Inflammatory macrophage treated with lipopolysaccharide for 4 hours (primary cell): ENCODE data around the gene TMEM101.
"Not testable (repeated sequence)": the region's sequence is repeated elsewhere in the genome, so short reads cannot be mapped to it uniquely, and the experiment has no call there.

Experiments
- DNase-seq: peaks from one replicate; pipeline ENCODE4 v3.0.0-alpha.2; 2020

The TMEM101 gene

DNA sequence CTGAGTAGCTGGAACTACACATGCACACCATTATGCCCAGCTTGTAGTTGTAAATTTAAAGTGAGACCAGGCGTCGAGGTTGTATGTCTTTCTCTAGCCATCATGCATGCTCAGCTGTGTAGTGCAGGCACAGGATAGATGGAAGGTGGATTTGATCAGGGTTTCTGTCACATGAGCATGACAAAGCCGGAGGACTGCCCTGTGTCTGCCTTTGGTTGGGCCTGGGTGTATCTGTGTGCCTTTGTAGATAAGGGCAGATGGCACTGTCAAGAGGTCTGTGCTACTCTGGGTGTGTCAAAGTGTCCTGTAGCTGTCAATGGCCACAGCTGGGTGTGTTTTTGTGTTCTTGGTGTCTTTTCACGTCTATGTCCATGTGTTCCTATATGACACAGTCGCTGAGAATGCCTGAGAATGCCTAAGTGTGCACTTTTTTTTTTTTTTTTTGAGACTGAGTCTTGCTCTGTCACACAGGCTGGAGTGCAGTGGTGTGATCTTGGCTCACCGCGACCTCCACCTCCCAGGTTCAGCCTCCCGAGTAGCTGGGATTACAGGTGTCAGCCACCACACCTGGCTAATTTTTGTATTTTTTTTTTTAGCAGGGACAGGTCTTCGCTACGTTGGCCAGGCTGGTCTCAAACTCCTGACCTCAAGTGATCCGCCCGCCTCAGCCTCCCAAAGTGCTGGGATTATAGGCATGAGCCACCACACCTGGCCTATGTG is 14.5 kb downstream of the TMEM101 start:
- no peak for DNase-seq

DNA sequence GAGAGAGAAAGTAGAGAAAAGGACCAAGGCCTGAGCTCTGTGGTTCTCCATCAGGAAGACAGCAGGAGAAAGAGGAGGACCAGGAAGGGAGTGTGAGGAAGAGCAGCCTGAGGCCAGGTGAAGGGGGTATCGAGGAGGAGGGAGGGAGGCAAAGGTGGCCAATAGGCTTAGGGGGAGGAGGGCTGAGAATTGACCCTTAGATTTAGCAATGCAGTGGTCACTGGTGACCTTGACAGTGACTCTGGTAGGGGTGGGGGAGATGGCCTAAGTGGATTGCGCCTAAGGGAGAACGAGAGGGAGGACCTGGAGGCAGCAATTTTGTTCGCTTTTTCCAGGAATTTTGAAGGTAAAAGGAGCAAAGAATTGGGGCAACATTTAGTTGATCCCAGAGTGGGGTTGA is 15.7 kb downstream of the TMEM101 start:
- DNase-seq: no peak

DNA sequence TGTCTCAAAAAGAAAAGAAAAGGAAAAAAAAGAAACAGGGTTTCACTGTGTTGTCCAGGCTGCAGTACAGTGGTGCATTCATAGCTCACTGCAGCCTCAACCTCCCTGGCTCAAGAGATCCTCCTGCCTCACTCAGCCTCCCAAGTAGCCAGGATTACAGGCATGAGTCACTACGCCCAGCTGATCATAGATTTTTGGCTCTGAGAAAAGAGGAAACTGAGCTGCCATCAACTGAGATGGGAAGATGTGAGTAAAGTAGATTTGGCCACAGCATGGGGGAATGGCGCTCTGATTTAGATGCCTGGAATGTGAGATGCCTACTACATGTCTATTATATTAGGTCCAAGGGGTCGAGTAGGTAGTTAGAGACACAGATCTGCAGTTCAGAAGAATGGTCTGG is 16.2 kb downstream of the TMEM101 start:
- DNase-seq: peak; percentile 59

DNA sequence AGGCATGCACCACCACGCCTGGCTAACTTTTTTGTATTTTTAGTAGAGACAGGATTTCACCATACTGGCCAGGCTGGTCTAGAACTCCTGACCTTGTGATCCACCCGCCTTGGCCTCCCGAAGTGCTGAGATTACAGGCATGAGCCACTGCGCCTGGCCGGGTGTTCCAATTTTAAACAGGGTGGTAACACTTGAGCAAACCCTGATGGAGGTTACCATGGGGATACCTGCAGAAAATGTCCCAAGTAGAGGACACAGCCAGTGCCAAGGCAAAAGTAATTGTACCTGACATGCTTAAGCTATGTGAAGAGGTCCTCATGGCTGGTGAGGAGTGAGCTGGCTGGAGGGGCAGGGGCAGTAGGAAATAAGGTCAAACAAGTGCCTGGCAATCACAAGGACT is 17.6 kb downstream of the TMEM101 start:
- not testable (repeated sequence) for DNase-seq

DNA sequence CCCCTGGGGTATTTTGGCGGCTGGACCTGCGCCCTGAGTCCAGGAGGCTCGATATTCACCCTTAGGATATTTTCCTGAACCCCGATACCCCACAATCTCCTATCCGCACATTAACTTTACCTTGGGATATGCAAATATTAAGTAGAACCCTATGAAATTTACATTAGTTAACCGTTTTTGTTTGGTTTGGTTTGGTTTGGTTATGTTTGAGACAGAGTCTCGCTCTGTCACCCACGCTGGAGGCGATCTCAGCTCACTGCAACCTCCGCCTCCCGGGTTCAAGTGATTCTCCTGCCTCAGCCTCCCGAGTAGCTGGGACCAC is 19.7 kb downstream of the TMEM101 start:
- no peak for DNase-seq

DNA sequence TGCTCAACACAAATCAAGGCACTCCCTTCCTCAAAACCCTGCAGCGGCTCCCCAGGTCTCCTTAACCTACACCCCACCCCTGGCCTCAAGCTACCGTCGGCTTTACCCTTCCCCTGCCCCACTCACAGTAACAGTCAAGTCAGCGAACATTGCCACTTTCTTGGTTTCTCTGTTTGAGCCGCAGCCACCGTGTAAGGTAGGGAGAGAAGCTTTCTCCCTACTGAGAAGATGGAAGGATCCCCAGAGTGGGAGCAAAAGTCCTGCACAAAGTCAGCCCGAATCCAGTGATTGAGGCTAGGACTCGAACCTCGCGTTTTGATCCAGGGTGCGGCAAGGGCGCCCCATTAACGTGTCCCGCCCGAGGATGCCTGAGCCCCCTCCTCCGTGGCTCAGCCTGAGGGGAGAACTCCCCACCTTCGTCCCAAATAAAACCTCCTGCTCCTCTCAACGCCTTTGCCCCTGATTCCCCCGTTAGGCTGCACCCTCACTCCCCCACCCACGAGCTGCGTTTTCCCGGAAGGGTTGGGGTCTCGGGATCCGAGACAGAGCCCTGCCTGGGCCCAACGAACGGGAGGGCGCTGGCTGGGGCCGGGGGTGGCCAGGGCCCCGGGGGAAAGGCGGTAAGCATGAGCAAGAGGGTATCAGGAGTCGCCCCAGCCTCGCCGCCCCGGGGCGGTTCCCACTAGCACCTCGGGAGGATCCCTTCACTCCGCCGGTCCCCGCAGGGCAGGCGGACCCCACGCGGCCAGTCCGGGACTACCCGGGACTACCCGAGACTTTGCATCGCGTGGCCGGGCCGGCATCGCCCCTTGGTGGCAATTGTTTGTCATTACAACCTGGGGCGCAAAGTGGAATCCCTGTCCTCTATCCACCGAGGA is 20.3 kb downstream of the TMEM101 start:
- DNase-seq: peak; percentile 61

DNA sequence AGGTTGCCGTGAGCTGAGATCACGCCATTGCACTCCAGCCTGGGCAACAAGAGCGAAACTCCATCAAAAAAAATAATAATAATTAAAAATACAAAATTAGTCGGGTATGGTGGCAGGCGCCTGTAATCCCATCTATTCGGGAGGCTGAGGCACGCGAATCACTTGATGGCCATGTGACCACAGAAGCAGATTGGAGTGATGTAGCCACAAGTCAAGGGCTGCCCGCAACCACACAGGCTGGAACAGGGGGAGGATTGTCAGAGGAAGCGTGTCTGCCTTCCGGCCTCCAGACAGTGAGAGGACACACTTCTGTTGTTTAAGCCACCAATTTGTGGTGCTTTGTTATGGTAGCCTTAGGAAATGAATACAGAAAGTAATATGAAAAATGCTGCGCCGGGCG is 22.1 kb downstream of the TMEM101 start:
- no peak for DNase-seq

DNA sequence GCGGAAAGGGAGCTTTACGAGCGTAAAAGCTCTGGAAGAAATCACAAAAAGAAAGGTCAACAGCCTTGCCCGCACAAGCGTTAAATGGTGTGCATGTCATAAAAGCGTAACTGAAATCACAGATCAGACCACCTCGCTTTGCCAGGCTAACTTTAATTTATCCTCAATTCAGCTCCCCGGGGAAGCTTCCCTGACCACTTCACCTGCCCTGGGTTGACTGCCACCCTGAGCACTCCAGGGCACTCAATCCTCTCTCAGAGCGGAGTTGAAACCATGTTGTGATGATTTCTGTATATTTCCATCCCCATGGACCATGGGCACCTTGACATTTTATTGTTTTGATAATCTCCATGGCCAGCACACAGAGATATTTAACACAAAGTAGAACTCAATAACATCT is 26.5 kb downstream of the TMEM101 start:
- DNase-seq: no peak

DNA sequence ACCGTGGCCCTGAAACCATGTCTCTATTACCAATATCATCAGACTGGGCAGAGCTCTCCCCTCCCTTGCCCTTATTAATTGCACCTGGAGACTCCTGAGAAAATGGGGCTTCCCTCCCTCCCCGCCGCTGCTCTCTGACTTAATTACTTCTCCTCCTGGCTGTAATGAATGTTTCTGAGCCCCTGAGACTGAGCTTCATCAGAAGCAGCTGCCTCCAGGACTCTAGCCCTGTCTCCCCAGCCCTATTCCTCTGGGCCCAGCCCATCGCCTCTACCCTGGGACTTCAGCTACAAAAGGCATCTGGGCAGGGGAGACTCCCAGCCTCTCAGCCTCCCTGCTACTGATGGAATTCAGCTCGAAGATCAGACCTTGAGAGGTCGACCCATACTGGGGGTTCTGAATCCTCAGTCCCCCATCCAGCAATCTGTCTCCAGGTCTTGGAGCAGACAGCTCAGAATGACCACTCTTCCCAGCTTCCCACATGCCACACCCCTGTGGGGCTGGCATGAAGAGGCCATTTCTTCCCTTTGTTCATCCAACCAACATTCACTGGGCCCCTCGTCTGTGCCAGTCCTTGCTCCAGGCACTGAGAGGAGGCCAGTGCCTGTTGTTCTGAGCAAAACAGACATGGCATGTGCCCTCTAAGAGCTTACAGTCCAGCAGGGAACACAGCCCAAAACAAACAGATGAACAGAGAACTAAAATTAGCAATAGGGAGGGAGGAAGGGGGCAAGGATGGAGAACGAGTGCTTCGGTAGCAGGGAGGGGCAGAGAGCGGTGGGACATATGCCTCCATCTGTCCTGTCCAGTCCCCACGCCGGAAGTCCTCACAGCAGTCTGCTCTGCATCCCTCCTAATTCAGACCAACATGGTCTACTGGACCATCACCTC is 27.4 kb downstream of the TMEM101 start:
- DNase-seq: no peak

DNA sequence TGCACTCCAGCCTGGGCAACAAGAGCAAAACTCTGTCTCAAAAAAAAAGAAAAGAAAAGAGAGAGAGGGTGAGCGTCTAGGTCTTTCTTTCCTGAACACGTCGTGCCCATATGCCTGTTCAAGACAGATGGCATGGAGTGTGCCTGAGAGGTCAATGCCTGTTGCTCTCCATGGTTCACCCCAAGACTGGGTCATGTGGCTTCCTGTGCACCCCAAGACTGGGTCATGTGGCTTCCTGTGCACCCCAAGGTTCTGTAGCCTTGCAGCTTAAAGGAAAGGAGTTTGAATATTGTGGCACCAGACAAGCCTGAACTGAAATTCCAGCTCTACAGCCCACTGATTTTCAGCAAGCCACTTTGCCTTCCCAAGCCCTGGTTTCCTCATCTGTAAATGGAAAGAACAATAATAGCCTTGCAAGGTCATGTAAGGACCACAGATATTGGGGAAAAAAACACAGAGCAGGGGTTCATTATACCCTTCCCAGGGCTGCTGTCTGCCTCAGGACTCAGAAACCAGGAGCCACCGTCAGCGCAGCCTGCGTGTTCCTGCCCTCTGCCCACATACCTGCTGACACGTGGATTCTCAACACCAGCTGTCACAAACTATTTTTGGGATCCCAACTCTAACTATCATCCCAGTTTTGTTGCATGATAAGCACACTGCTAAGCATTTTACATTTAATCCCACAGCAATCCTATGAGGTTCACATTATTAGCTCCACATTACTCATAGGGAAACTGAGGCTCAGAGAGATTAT is 28.4 kb downstream of the TMEM101 start:
- DNase-seq: no peak

DNA sequence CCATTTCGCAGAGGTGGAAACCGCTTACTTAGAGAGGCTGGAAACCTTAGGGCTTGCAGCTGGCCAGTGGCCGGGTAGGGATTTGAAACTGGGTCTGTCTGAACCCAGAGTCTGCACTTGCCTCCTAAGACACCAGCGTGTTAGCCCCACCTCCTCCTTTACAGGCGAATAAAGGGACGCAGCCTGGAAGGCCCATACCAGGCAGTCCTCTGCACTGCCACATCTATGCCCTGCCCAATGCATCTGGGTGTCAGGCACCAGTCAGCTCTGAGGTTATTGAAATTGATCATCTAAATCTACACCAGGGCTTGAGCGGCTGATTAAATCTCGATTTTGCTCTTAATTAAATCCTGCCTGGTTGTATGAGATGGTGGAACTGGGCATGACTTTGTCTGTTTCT is 30.2 kb downstream of the TMEM101 start:
- no peak for DNase-seq

DNA sequence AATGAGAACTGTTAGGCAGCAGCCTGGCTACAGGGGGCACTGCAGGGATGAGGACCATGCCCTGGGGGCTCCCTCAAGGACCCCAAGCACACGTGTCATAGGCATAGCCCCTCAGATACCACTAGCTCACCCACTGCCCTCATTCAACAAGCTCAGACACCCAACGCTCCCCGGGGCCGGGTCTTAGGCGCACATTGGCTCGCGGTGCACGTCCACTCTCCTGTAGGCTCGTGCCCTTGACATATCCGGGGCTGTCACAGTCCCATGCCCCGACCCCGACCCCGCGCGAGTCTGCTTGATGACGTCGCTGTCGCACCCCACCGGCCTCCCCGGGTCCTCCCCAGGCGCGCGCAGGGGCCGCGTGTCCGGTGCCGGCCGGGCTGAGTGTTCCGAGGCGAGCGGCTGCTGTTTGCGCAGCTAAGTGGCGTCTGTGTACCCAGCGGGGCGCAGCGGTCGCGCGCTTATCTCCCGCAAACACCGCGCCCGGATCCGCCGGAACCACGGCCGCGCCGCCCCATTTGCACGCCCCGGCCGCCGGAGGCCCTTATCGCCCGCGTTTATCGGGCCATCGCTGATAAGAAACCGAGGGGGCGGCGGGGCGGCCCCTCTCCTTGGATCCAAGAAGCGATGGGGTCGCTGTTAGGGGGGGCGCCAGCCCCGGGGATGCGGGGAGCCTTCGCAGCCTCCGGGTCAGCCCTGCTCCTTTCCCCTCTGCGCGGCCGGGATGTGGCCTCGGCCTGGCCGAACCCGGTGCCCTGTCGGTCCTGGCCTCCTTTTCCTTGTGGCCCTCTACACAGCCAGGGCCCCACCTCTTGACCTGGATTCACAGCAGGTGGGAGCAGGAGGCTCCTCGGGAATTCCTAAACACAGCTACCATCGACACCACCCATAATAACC is 31.0 kb downstream of the TMEM101 start:
- DNase-seq: no peak

DNA sequence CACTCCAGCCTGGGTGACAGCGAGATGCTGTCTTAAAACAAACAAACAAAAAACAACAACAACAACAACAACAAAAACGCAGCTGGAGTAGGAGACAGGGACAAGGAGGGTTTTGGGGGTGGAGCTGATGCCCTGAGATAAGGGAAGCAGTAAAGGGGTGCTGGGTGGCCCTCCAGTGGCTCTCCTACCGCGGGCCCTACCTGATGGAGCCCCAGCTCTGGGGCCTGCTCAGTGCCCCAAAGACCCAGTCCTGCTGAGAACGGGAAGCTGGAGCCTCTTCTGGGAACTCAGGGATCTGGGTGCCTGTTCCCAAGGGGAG is 31.6 kb downstream of the TMEM101 start:
- no peak for DNase-seq

DNA sequence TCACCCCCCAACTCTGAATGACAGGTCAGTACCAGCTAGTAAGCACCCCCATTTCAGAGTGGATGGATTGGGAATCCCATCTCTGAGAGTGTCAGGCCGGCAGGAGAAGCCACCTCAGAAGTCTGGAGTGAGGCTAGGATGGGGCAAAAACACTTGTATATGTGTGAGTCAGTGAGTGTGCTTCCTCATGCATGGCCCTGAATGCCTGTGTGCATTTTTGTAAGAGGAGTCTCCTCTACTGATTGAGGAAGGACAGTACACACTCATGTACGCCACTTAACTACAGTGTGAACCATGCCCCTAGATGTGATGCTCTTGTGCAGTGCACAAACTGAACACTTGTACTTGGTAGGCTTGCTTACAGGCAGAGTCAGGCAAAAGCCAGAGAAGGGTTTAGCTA is 32.6 kb downstream of the TMEM101 start:
- DNase-seq: no peak

DNA sequence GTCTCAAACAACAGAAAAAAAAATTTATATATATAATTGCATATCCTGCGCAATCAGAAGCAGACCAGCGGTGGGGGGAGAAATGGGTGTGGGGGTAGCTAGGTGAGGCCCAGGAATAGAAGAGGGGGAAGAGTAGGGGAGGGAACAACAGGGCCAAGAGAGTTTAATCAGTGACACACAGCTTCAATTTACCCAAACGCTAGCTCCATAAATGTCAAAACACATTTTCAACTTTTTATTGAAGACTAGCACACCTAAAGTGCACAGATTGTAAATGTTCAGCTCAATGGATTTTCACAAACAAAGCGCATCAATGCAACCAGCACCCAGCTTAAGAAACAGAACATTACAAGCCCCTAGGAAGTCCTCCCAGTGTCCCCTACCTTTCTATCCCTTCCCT is 35.1 kb downstream of the TMEM101 start:
- DNase-seq: no peak

DNA sequence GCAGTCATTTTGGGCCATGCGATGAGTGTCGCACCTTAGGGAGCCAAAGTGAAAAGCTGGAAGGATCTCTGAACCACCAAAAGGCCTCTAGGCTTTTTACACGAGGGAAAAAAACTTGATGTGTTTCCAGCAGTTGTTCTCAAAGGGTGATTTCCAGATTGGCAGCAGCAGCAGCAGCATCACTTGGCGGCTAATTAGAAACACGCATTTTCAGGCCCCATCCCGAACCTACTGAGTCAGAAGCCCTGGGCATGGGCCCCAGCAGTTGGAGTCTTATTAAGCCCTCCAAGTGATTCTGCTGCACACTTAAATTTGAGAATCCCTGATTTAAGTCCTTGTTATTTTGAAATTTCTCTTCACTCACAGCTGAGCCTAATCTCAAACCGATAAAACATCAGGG is 35.8 kb downstream of the TMEM101 start:
- DNase-seq: no peak

DNA sequence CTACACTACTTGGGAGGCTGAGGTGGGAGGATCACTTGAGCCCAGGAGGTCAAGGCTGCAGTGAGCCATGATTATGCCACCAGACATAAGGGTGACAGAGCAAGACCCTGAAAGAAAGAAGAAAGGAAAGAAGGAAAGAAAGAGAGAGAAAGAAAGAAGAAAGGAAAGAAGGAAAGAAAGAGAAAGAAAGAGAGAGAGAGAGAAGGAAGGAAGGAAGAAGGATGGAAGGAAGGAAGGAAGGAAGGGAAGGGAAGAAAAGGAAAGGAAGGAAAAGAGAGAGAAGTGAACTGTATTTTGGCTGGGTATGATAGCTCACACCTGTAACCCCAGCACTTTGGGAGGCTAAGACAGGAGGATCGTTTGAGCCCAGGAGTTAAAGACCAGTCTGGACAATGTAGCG is 36.7 kb downstream of the TMEM101 start:
- DNase-seq: no peak

DNA sequence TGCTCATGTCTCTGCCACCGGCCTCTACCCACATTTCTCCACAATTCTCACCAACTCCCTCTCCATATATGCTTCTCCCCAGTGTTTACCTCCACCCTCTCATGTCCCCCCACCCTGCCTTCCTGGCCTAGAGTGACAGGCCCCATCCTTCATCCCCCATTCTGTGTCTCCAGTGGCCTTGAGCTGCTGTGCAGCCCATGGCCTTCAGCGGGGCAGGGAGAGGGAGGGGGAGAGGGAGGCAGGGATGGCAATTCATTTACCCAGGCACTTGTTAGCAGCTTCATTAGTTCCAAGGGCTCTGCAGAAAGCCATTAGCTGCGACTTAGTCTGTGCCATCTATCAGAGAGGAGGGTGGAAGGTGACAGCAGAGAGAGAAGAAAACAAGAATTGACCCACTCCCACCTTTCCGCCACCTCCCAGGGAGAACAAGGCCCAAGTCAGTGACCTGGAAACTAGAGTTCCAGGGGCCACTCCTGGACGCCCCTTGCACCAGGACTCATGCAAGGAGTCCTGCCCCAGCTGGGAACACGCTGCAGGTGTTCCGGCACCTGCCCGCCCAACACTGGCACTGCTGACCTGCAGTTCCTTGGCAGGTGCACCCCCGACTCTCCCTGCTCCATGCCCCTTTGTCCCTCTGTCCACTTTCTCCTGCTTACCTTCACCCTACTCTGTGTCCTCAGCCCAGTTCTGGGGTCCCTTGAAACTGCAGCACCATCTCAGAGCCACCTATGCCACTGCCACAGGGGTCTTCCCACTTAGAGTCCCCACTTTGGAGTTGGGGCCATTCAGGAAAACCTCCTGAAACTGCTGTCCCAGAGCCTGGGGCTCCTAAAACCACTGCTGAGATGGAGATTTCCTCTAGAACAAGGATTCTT is 37.6 kb downstream of the TMEM101 start:
- DNase-seq: no peak

DNA sequence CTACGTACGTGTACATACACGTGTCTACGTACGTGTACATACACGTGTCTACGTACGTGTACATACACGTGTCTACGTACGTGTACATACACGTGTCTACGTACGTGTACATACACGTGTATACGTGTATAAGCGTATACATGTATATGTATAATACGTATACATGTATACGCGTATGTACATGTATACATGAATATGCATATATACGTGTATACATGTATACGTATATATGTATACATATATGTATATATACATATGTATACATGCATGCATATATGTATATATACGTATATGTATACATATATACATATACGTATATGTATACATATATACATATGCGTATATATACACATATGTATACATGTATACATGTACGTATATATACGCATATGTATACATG is 38.9 kb downstream of the TMEM101 start:
- DNase-seq: no peak

DNA sequence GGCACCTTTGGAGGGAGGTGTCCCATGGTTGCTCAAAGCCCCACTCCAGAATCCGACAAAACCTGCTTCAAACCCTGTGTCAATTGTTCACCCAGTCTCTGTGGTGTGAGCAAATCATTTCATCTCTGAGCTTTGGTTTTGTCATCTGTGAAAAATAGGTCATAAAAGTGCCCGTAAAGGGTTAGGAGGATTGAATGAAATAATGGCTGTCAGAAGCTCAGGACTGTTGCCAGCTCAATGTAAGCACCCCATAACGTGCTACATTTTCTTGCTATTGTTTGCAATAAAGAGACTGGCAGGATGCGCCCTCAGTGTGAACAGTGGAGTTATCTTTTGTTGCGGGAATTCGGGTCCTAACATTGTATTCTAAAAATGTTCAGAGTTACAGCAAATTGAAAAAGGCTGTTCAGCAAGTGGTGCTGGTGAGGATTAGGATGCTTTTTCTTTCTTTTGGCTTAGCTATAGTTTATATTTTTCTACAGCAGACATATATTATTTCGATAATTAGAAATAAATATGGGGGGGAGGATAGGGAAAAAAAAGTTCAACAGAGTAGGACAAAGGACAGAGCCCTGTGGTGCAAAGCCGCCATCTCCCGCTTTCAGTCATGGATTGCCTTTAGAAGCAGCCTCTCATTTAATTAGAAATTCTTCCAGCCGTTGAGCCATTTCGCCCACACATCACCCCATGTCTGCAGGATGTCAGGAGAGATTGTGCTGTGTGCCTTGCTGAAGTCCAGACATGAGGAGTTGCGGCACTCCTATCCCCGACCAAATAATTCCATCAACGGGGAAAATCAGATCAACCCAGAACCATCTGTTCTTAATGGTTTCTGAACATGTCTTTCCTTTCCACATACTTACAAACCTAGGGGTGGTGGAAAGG is 40.1 kb downstream of the TMEM101 start:
- DNase-seq: no peak
